ENCODE data around the gene DNMT3A.

DNA sequence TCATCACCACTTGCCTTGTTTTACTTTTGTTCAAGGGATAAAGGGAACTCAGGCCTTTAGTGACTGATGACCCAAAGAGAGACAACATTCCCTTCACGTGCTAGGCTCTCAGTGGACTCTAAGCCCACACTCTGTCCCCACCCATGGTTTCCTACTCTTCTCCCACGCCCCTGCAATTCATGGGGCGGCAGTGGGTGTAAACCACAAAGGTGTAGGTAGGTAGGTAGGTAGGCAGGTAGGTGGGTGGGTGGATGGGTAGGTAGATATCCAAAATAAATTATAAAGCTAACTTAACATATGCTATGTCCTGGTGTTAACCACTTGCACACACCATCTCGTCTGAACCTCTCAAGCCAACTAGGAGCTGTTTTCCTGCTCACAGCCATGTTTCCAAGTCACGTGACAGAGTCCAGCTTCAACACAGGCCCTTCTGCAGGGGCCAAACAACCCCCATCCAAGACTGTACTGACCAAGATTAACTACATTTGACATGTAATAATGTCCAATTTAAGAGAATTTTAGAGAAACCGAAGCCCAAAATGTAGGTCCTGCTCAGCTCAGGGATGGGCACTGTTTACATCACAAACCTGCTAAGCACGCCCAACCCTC is 33.7 kb downstream of the DNMT3A start:
- TF ChIP-seq, protein P1, sequence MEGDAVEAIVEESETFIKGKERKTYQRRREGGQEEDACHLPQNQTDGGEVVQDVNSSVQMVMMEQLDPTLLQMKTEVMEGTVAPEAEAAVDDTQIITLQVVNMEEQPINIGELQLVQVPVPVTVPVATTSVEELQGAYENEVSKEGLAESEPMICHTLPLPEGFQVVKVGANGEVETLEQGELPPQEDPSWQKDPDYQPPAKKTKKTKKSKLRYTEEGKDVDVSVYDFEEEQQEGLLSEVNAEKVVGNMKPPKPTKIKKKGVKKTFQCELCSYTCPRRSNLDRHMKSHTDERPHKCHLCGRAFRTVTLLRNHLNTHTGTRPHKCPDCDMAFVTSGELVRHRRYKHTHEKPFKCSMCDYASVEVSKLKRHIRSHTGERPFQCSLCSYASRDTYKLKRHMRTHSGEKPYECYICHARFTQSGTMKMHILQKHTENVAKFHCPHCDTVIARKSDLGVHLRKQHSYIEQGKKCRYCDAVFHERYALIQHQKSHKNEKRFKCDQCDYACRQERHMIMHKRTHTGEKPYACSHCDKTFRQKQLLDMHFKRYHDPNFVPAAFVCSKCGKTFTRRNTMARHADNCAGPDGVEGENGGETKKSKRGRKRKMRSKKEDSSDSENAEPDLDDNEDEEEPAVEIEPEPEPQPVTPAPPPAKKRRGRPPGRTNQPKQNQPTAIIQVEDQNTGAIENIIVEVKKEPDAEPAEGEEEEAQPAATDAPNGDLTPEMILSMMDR (IDR thresholded peaks at IDR 0.05), result no peak
- TF ChIP-seq POLR2AphosphoS5 (IDR thresholded peaks at IDR 0.05) (no peak), POLR2A (IDR thresholded peaks at IDR 0.05) (no peak)
